ENCODE results near the gene IL13.

IL13 gene

GRCh38 chr5:132665574-132666080 is 7.7 kb downstream of the IL13 start:
- no peaks in the 10 kb centered on the region for H3K27me3 ChIP-seq (replicated peaks; ENCODE audit: control insufficient read depth, insufficient read depth, low read length)
- DNase-seq (ENCODE audit: extremely low read depth, insufficient read length): no peak
- TF ChIP-seq CTCF (IDR thresholded peaks at IDR 0.05; ENCODE audit: insufficient read depth, low read length, poor library complexity, severe bottlenecking): no peak

GRCh38 chr5:132666310-132667123 is 8.5 kb downstream of the IL13 start:
- no peak for DNase-seq (ENCODE audit: extremely low read depth, insufficient read length)
- H3K27me3 ChIP-seq (replicated peaks; ENCODE audit: control insufficient read depth, insufficient read depth, low read length): no peaks in the 10 kb centered on the region
- TF ChIP-seq CTCF (IDR thresholded peaks at IDR 0.05; ENCODE audit: insufficient read depth, low read length, poor library complexity, severe bottlenecking): no peak
- H3K4me3 ChIP-seq (replicated peaks; ENCODE audit: low read depth, low read length): no peak overlapping the region
- no peaks in the 10 kb centered on the region for H3K36me3 ChIP-seq (ENCODE audit: control insufficient read depth, insufficient read depth, low read length)

More at GRCh38 chr5:132665574-132666080, 7.7 kb downstream of the IL13 start:
- no peak overlapping the region for H3K4me3 ChIP-seq (replicated peaks; ENCODE audit: low read depth, low read length)
- no peaks in the 10 kb centered on the region for H3K36me3 ChIP-seq (ENCODE audit: control insufficient read depth, insufficient read depth, low read length)

- no peak for TF ChIP-seq CTCF (IDR thresholded peaks at IDR 0.05; ENCODE audit: insufficient read depth, low read length, poor library complexity, severe bottlenecking)
- no peak for DNase-seq (ENCODE audit: extremely low read depth, insufficient read length)
These were observed 9.3 kb downstream of the IL13 start for GRCh38 chr5:132667309-132667708.

GRCh38 chr5:132667761-132668705 is 10.1 kb downstream of the IL13 start:
- no peak for DNase-seq (ENCODE audit: extremely low read depth, insufficient read length)
- no peak for TF ChIP-seq CTCF (IDR thresholded peaks at IDR 0.05; ENCODE audit: insufficient read depth, low read length, poor library complexity, severe bottlenecking)

More at GRCh38 chr5:132667309-132667708, 9.3 kb downstream of the IL13 start:
- Histone ChIP-seq H3K36me3 (ENCODE audit: control insufficient read depth, insufficient read depth, low read length) (no peaks in the 10 kb centered on the region), H3K4me3 (replicated peaks; ENCODE audit: low read depth, low read length) (no peak overlapping the region), H3K27me3 (replicated peaks; ENCODE audit: control insufficient read depth, insufficient read depth, low read length) (no peaks in the 10 kb centered on the region)

GRCh38 chr5:132668706-132669454 is 10.9 kb downstream of the IL13 start:
- Histone ChIP-seq H3K36me3 (ENCODE audit: control insufficient read depth, insufficient read depth, low read length) (no peaks in the 10 kb centered on the region), H3K27me3 (replicated peaks; ENCODE audit: control insufficient read depth, insufficient read depth, low read length) (no peaks in the 10 kb centered on the region), H3K4me3 (replicated peaks; ENCODE audit: low read depth, low read length) (no peak overlapping the region)
- no peak for TF ChIP-seq CTCF (IDR thresholded peaks at IDR 0.05; ENCODE audit: insufficient read depth, low read length, poor library complexity, severe bottlenecking)
- no peak for DNase-seq (ENCODE audit: extremely low read depth, insufficient read length)

More at GRCh38 chr5:132667761-132668705, 10.1 kb downstream of the IL13 start:
- H3K36me3 ChIP-seq (ENCODE audit: control insufficient read depth, insufficient read depth, low read length): no peaks in the 10 kb centered on the region
- no peak overlapping the region for H3K4me3 ChIP-seq (replicated peaks; ENCODE audit: low read depth, low read length)
- H3K27me3 ChIP-seq (replicated peaks; ENCODE audit: control insufficient read depth, insufficient read depth, low read length): no peaks in the 10 kb centered on the region
